SH-SY5Y (cell line): ENCODE data around the gene ALPI.

Experiments
- GATA2 ChIP-seq: IDR thresholded peaks from 2 replicates; pipeline ENCODE4 v1.6.1; 2011; ENCODE audit warnings: mild to moderate bottlenecking, low read depth, low read length
- GATA3 ChIP-seq: IDR thresholded peaks from 2 replicates; pipeline ENCODE4 v1.6.1; 2011; ENCODE audit warnings: low read depth, mild to moderate bottlenecking, low read length, moderate library complexity

GRCh38 chr2:232496501-232497270, 40.7 kb downstream of the ALPI start:
- no peak for TF ChIP-seq GATA2
- no peak for TF ChIP-seq GATA3
